NCI-H1930 (cell line): ENCODE measurements around the gene DUSP12.
"Not testable (repeated sequence)": the region's sequence is repeated elsewhere in the genome, so short reads cannot be mapped to it uniquely, and the experiment has no call there.

Experiments
- DNase-seq, 2 experiments: peaks; one replicate each; lab custom pipeline; 2025; lab: John Stamatoyannopoulos, UW

Gene DUSP12, protein sequence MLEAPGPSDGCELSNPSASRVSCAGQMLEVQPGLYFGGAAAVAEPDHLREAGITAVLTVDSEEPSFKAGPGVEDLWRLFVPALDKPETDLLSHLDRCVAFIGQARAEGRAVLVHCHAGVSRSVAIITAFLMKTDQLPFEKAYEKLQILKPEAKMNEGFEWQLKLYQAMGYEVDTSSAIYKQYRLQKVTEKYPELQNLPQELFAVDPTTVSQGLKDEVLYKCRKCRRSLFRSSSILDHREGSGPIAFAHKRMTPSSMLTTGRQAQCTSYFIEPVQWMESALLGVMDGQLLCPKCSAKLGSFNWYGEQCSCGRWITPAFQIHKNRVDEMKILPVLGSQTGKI

DNA sequence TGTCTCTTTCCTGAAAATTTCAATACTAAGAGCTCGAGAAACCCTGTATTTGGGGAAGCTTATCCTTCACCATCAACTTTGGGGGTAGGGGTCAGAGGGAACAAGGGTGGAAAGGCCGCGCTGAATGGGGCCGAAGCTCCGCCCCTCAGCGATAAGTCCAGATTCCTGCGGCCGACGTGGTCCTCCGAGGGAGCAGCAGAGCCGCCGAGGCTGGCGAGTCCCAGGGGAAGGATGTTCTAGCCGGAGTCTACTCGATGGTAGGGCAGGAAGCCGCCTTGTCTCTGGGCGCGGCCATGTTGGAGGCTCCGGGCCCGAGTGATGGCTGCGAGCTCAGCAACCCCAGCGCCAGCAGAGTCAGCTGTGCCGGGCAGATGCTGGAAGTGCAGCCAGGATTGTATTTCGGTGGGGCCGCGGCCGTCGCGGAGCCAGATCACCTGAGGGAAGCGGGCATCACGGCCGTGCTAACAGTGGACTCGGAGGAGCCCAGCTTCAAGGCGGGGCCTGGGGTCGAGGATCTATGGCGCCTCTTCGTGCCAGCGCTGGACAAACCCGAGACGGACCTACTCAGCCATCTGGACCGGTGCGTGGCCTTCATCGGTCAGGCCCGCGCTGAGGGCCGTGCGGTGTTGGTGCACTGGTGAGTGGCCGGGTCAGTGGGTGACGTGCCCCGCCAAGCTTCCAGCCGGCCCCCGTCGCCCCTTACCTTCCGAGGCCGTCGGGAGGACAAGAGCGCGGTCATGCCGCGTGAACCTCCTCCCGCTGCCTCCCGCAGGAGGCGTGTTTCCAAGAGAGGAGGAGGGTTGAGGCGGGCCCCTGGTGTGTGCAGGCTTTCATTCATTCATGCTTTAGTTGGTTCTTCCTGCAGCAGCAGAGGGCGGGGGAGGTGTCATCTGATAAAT lies at the start of gene DUSP12:
DUSP12 (plus strand) TSS at position 278 of the 899 bp plus-strand sequence; CDS start at position 294, 16 bp downstream.
- peak; percentile 98 for DNase-seq

DNA sequence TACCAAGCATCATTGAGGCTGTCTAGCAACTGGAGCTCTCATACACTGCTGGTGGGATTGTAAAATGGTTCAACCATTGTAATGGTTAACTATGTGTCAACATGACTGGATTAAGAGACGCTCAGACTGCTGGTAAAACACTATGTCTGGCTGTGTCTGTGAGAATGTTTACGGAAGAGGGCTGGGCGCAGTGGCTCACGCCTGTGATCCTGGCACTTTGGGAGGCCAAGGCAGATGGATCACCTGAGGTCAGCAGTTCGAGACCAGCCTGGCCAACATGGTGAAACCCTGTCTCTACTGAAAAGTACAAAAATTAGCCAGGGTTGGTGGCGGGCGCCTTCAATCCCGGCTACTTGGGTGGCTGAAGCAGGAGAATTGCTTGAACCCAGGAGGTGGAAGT lies 47.3 kb upstream of the DUSP12 start:
- peak; percentile 10 to 24 for DNase-seq

- no peak for DNase-seq
Measured at GRCh38 chr1:161705537-161705936, 44.0 kb upstream of the DUSP12 start.

- no peak for DNase-seq
Measured at GRCh38 chr1:161706113-161706481, 43.5 kb upstream of the DUSP12 start.

- no peak for DNase-seq
Measured at GRCh38 chr1:161706482-161707347, 42.9 kb upstream of the DUSP12 start, which contains the start of gene FCRLA. TSS of gene FCRLA (plus strand) at chr1:161707229. CDS start at chr1:161707265, 36 bp downstream.

GRCh38 chr1:161707503-161707902 lies 42.1 kb upstream of the DUSP12 start:
- no peak for DNase-seq

DNA sequence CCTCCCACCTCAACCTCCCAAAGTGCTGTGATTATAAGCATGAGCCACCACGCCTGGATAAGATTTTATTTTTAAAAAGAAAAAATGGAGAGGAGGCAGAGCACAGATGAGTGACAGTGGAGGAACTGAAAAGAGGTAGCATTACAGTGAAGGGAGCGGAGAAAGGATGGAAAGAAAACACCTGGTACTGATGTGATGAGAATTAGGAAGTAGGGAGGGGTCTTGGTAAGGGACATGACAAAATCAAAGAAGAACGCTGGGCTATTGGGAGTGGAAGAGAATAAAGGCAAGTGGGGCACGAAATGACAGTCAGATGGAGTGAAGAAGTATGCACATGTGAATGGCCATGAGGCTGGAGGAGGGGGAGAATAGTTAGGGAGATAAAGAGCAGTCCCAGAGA lies 40.2 kb upstream of the DUSP12 start:
- DNase-seq, result no peak

GRCh38 chr1:161710560-161710959 lies 39.0 kb upstream of the DUSP12 start:
- peak in 1 of 2 experiments; percentile 29 for DNase-seq

- no peak for DNase-seq
Measured at GRCh38 chr1:161718559-161719324, 30.8 kb upstream of the DUSP12 start.

DNA sequence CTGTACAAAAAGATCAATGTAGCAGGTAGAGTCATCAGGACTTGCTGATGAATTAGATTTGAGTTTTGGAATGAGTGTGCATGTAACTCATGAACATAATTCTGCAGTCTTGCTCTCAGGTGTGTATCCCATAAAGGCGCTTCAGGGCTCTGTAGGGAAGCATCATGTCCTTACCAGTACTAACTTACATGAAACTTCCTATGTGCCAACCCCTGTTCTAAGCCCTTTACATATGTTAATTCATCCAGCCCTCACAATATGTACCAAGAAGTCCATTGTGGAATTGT lies 30.3 kb upstream of the DUSP12 start:
- DNase-seq, result no peak

DNA sequence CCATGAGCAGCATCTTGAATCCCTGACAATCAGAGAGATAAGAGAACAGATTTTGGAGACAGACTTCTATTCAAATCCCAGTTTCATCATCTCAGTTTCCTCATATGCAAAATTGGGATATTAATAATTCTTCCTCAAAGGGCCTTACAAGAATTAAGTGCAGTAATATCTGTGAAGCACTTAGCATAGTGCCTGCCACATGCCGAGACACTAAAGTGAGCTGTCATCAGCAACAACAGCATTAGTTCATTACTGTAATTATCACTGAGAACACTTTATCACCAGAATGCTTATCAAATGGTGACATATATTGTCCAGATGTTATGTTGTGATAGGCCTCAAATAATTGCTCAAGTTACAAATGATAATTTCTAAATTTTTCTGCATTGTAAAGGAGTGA lies 29.2 kb upstream of the DUSP12 start:
- DNase-seq, result no peak

DNA sequence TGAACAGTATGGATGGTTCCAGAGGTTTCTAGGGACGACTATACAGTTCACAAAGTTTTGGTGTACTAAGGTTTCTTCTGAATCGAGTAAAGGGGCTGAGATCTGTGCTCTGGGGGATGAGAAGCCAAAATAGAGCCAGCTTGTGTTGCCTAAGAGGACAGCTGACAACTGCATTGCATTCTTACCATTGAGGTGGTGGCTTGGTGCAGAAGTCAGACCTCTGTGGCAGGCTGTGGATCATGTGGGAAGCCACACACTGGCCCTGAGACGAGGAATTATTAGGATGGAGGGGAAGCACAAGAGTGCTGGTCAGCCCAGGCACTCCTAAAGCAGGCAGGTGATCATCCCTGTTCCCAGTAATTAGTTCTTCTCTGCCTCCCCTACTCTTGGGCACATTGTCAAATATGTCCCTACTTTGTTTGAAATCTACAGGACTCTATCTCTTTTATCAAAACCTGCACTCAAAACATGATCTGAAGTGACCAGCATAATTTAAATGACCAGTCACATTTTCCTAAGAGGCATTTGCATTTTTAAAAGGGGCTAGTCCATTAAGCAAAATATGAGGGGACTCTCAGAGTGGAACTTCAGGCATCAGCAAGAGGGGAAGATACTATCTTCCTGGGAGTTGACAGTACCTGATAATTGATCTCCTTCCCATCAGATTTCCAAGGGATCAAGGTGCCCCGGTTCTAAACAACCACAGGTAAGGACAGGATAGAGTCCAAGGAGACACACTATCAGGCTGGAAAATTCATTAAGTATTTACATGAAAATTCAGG lies 28.4 kb upstream of the DUSP12 start, which contains the start of gene FCRLB:
FCRLB (plus strand) TSS at position 589 of the 782 bp plus-strand sequence. CDS start 1,129 bp downstream, outside the sequence.
- no peak for DNase-seq

GRCh38 chr1:161721738-161722343 lies 27.7 kb upstream of the DUSP12 start:
- no peak for DNase-seq

DNA sequence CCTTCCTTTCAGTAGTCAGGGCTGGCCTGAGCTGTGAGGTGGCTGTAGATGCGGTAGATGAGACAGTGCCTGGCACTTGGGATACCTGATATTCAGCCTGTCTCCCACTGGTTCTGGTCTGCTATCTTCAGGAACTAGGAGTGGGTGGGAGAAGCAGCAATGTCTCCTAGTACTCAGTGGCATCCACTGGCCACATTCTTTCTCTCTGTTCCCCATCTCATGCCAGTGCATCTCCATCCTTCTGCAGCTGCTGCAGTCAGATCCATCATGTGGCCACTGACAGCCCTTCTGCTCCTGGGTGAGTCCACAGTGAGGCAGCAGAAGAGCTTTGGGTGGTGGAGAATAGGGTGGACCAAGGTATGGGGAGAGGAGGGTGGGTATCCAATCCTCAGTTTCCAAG lies 27.2 kb upstream of the DUSP12 start:
- DNase-seq, result no peak

GRCh38 chr1:161723459-161724141 lies 26.0 kb upstream of the DUSP12 start:
- DNase-seq, result no peak

- DNase-seq, result not testable (repeated sequence)
Measured at GRCh38 chr1:161725258-161725907, 24.2 kb upstream of the DUSP12 start.

GRCh38 chr1:161725908-161726472 lies 23.6 kb upstream of the DUSP12 start:
- DNase-seq, result peak in 1 of 2 experiments; percentile 15

DNA sequence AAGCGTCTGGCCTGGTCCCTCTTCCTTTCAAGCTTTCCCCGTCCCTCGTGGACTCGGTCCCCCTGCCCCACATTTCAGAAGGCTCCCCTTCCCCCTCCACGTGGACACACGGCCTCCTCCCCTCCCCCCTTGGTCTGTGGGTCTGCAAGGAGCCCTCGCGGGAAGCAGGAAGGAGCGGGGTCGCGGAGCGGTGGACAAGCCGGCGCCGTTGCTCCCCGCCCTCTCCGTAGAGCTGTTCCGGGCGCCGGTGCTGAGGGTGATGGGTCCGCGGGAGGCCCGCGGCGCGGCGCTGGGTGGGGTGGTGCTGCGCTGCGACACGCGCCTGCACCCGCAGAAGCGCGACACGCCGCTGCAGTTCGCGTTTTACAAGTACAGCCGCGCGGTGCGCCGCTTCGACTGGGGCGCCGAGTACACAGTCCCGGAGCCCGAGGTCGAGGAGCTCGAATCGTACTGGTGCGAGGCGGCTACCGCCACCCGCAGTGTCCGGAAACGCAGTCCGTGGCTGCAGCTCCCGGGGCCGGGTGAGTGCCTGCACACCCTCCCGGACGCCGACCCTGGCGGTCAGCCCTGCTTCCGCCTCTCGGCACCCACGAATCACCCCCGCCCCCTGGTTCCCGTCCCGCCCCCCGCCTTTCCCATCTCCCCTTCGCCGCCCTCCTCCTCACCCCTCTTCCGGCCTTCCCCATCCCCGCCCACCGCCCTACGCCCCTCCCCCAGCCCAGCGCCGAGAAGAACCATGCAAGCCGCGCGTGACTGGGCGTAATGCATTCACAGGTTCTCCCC lies 22.9 kb upstream of the DUSP12 start:
- peak; percentile 56 to 70 for DNase-seq
